ENCODE results near the gene RCBTB1.
"Not testable (repeated sequence)": the region's sequence is repeated elsewhere in the genome, so short reads cannot be mapped to it uniquely, and the experiment has no call there.

The RCBTB1 gene

GRCh38 chr13:49502954-49503353 is 82.4 kb downstream of the RCBTB1 start:
- no peak for DNase-seq

GRCh38 chr13:49499889-49500660 is 85.3 kb downstream of the RCBTB1 start:
- no peak for DNase-seq

- no peak for DNase-seq
Measured at GRCh38 chr13:49498206-49498605, 87.2 kb downstream of the RCBTB1 start.

DNA sequence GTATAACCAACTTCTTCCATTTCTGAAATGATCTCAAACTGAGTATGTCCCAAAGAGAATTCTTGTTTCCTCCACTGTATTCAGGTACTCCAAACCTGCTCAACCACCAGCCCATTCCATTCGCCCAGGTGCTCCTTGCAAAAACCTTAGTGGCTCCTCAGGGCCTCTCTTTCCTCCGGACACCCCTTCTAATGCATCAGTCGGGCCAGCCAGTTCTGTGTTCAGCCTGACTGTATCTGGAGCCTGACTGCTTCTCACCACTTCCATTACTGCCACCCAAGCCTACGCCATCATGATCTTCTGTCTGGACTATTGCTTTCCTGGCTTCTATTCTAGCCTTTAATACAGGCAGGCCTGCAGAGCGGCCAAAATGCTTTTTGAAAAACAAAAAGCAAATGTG is 88.1 kb downstream of the RCBTB1 start:
- no peak for DNase-seq

DNA sequence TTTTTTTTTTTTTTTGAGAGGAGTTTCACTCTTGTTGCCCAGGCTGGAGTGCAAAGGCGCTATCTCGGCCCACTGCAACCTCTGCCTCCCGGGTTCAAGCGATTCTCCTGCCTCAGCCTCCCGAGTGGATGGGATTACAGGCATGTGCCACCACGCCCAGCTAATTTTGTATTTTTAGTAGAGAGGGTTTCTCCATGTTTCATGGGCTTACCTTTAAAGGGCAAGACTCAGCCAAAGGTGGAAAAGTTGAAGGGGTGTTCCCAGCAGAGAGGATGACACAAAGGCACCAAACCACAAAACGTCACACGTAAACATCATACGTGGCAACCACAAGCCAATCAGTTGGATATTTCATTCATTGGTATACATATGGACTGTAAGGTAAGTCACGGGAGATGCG is 88.5 kb downstream of the RCBTB1 start:
- not testable (repeated sequence) for DNase-seq

- DNase-seq = no peak
Measured at GRCh38 chr13:49495783-49496762, 89.3 kb downstream of the RCBTB1 start, which contains the start of gene PHF11. Gene PHF11 (plus strand): TSS chr13:49495953. CDS start chr13:49496002, 49 bp downstream.

DNA sequence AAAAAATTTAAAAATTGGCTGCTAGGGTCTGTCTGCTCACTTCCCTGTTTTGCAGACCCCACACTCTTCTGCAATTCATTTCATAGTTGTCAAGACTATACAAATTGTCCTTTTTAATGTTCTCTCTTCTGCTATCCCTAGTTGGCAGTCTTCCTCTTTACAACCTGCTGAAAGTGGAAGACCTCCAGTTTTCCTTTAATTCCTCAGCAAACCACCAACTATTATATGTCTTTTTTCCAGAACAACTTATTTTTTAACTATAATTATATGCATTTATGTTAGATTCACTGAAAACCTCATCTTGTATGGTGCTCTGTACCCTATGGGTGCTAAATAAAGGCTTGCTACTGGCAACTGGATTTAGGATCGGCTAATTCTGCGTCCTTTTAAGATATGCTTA is 90.7 kb downstream of the RCBTB1 start:
- no peak for DNase-seq

DNA sequence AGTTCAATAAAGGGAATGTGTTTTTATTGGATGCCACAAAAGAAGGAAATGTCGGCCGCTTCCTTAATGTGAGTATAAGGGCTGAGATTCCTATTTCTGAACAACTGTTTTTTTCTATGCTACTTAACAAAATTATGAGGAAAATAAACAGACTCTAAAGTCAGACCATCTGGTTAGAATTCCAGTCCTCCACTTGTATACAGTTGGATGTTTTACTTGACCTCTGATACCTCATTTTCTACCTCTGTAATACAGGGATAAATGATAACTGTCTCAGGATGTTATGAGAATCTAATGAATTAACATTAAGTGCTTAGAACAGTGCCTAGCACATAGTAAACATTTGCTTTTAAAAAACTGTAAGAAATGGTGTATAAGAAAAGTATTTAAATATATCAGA is 96.8 kb downstream of the RCBTB1 start:
- no peak for DNase-seq
